GM19240 (cell line): ENCODE results near the gene NCBP1.
A peak's percentile ranks its signal among the peaks of the same experiment; 100 is the strongest.
"Not testable (repeated sequence)": the region's sequence is repeated elsewhere in the genome, so short reads cannot be mapped to it uniquely, and the experiment has no call there.

Source experiments
- DNase-seq: peaks from one replicate; pipeline ENCODE4 v3.0.0; 2011; ENCODE audit warnings: low spot score; ENCODE audit not compliant: insufficient read length

NCBP1 gene

GRCh38 chr9:97668485-97668884 is 34.9 kb downstream of the NCBP1 start:
- DNase-seq: no peak

- no peak for DNase-seq
Observed at GRCh38 chr9:97670586-97670985, 37.0 kb downstream of the NCBP1 start.

GRCh38 chr9:97672403-97672802 is 38.8 kb downstream of the NCBP1 start:
- DNase-seq: no peak

GRCh38 chr9:97673922-97674321 is 40.3 kb downstream of the NCBP1 start:
- no peak for DNase-seq

GRCh38 chr9:97675655-97676054 is 42.0 kb downstream of the NCBP1 start:
- DNase-seq: no peak

GRCh38 chr9:97682242-97682641 is 48.6 kb downstream of the NCBP1 start:
- DNase-seq: no peak

- DNase-seq: no peak
Observed at GRCh38 chr9:97688654-97689053, 55.0 kb downstream of the NCBP1 start.

- DNase-seq: no peak
Observed at GRCh38 chr9:97689401-97690180, 56.0 kb downstream of the NCBP1 start.

- no peak for DNase-seq
Observed at GRCh38 chr9:97694769-97695168, 61.1 kb downstream of the NCBP1 start.

- DNase-seq: no peak
Observed at GRCh38 chr9:97695390-97695789, 61.8 kb downstream of the NCBP1 start.

GRCh38 chr9:97695995-97696802 is 62.6 kb downstream of the NCBP1 start:
- DNase-seq: no peak

- peak; percentile 88 for DNase-seq
Observed at GRCh38 chr9:97696803-97697601, 63.4 kb downstream of the NCBP1 start, which contains the start of gene XPA. Gene XPA, minus strand, starts transcription at chr9:97697340. Its CDS starts 48 bp downstream, at chr9:97697292.

- no peak for DNase-seq
Observed at GRCh38 chr9:97697837-97698236, 64.2 kb downstream of the NCBP1 start.

GRCh38 chr9:97698865-97699264 is 65.2 kb downstream of the NCBP1 start:
- no peak for DNase-seq

GRCh38 chr9:97699281-97699680 is 65.7 kb downstream of the NCBP1 start:
- not testable (repeated sequence) for DNase-seq

- not testable (repeated sequence) for DNase-seq
Observed at GRCh38 chr9:97699824-97700223, 66.2 kb downstream of the NCBP1 start.

- no peak for DNase-seq
Observed at GRCh38 chr9:97703437-97704344, 70.1 kb downstream of the NCBP1 start.

- DNase-seq: no peak
Observed at GRCh38 chr9:97704345-97704677, 70.7 kb downstream of the NCBP1 start.

- DNase-seq: no peak
Observed at GRCh38 chr9:97704851-97705250, 71.2 kb downstream of the NCBP1 start.

GRCh38 chr9:97705354-97705950 is 71.8 kb downstream of the NCBP1 start:
- no peak for DNase-seq
